GM21529 (cell line): ENCODE data around the gene ANGPTL8.

ENCODE experiments used
- ATAC-seq: cut with Tn5 transposase; IDR thresholded peaks from one replicate; pipeline ENCODE4 v1.9.1; 2021; ENCODE audit not compliant: unreplicated experiment

ANGPTL8 gene

DNA sequence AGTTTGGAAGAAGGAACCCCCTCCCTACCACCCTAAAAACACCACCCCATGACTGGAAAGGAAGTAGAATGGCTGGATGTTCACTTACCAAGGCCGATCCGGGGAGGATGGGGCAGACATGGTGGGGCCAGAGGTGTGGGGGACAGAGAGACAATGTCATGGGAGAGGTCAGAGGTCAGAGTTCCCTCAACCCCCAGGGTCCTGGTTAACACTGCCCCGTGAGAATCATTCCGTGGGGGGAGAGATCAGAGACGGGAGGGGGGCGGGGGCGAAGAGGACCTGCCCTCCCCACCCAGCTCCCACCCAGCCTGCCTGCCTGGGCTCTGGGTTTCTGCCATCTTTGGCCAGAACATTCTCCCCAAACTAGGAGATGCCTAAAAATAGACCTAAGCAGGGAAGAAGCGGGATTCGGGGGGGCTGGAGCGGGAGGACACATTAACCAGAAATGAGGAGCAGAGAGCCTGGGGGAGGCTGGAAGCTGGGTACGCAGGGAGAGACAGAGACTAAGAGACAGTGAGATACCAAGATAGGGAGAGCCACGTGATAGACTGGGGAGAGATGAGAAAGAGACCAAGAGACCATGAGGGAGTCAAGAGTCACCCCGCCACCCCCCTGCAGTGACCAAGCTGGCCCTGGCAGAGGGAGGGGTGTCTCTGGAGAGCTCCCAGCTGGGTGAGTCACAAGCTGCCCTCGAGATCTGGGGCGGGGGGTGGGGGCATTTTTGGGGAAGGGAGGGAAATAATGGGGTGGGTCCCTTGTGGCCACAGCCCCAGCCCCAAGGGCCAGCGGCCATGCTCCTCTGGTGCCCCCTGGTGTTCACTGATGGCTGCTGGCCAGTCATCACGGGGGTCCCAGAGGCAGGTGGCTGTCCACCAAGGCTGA is 36.0 kb upstream of the ANGPTL8 start:
- no peak for ATAC-seq

- ATAC-seq = no peak
Measured at GRCh38 chr19:11204076-11204602, 35.3 kb upstream of the ANGPTL8 start.

DNA sequence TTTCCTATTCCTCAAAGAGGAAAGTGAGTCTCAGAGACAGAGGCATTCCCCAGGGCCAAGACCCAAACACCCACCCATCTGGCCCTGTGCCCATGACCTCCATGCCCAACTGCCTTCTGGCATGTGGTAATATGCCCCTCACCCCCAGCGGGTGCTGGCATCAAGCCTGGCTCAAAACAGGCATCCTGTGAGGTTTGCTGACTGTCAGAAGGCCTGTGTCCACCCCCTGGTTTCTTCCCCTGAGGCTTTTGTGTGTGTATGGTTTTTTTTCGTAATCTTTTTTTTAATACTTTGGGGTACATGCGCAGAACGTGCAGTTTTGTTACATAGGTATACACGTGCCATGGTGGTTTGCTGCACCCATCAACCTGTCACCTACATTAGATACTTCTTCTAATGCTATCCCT is 34.5 kb upstream of the ANGPTL8 start:
- ATAC-seq = no peak

DNA sequence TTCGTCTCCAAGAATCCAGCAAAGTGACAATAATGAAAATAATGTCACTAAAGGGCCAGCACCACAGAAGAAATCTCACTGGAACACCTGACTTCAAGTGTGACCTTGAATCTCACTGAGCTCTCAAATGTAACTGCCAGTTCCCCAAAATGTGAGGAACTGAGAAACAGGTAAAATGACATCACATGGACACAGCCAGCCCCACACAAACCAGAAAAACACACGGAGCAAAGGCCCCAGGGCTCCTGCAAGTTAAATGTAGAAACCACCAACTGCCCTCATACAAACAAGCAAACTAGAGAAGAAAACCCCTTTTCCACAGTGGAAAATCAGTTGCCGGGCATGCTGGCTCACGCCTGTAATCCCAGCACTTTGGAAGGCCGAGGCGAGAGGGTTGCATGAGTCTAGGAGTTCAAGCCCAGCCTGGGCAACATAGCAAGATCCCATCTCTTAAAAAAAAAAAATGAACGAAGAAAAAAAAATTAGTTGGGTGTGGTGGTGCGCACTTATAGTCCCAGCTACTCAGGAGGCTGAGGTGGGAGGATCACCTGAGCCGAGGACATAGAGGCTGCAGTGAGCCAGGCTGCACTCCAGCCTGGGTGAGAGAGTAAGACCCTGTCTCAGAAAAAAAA is 33.4 kb upstream of the ANGPTL8 start:
- ATAC-seq = no peak

DNA sequence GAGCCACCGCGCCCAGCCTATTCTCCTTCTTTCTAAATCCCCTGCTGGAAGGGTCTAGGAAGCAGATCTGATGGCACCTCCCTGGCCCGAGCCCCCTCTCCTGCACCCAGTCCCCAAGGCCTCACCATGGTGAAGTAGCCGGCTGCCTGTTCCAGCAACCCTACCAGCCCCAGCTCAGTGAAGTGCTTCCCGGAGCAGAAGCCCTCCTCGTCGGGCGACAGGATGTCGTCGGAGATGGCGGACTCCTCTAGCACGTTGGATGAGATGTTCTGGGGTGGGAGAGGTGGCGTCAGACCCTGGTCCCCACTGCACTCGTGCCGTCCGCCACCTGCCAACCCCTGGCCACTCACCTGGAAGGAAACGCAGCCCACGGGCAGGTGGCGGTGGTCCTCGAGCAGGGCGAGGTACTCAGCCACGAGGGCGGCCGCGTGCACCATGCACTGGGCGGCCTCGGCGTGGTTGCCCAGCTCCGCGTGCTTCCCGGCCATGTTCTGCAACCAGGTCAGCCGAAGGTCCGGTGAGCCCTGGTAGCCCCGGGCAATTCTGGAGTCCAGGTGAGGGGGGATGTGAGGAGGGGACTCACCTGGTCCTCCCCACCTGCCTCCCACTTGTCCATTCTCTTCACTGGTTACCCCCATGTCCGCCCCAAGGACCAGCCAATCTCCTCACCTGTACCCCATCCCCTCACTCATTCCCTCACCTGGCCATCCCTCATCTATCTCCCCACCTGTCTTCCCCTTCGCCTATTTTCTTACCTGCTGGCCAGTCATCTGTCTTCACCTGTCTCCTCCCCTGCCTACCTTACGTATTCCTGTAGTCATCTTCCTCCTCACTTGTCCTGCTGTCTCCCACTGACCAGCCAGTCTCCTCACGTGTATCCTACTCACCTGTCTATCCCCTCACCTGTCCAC is 30.6 kb upstream of the ANGPTL8 start:
- ATAC-seq = no peak

GRCh38 chr19:11209839-11210655 is 29.4 kb upstream of the ANGPTL8 start:
- ATAC-seq = no peak

DNA sequence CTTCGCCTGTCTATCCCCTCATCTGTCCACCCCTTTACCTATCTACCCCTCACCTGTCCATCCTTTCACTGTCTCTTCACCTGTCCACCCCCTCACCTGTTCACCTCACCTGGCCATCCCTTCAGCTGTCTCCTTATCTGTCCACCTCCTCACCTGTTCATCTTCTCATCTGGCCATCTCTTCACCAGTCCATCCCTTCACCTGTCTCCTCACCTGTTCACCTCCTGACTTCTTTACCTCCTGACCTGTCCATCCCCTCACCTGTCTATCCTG is 28.8 kb upstream of the ANGPTL8 start:
- no peak for ATAC-seq

GRCh38 chr19:11214387-11214786 is 25.0 kb upstream of the ANGPTL8 start:
- no peak for ATAC-seq

DNA sequence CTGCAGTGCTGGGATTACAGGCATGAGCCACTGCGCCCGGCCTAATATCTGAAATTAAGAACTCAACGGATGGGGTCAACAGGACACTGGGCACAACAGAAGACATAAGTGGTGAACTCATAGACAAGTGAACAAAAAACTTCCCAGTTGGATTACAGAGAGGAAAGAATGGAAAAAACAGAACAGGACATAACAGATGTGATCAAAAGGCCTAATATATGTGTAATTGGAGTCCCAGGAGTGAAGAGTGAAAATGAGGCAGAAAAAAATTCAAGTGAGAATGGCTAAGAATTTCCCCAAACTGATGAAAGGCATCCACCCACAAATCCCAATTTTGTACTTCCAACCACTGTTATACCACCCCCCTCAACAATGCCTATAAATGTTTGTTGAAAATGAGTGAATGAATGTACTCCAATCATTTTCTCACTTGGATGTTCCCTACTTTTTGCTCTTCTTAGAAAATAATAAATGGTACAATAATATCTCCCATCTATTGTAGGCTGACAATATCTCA is 18.3 kb upstream of the ANGPTL8 start:
- no peak for ATAC-seq

DNA sequence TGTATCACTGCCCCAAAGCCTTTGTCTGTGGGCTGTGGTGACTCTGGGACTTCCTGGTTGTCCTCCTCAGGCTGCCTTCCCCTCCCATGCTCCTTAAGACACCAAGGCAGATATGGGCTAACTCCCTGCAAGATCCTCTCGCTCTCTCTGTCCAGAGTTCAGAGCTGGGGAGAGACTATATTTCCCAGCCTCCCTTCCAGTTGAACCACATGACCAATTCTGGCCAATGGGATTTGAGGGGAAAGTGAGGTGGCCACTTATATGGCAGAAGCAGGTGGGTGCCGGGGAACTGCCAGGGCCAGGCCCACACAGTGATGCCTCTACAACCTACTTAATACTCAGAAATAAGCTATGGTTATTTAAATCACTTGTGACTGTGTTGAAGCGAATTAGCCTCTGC is 16.2 kb upstream of the ANGPTL8 start:
- ATAC-seq = no peak

GRCh38 chr19:11224429-11224828 is 15.0 kb upstream of the ANGPTL8 start:
- ATAC-seq = no peak

GRCh38 chr19:11225172-11225571 is 14.2 kb upstream of the ANGPTL8 start:
- ATAC-seq = no peak

DNA sequence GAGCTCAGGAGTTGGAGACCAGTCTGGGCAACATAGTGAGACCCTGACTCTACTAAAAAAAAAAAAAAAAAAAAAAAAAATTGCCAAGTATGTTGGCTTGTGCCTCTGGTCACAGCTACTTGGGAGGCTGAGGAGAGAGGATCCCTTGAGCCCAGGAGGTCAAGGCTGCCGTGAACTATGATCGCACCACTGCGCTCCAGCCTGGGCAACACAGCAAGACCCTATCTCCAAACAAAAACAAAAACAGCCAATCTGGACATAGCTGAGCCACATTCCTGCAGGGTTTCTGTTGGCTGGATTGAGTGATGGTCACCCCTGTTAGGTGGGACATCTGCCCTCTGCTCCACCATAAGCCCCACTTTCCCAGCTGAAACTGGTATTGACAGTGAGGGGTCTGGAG is 13.6 kb upstream of the ANGPTL8 start:
- ATAC-seq = no peak

- ATAC-seq = no peak
Measured at GRCh38 chr19:11226716-11227166, 12.7 kb upstream of the ANGPTL8 start.

- ATAC-seq = no peak
Measured at GRCh38 chr19:11227195-11227886, 12.1 kb upstream of the ANGPTL8 start.

DNA sequence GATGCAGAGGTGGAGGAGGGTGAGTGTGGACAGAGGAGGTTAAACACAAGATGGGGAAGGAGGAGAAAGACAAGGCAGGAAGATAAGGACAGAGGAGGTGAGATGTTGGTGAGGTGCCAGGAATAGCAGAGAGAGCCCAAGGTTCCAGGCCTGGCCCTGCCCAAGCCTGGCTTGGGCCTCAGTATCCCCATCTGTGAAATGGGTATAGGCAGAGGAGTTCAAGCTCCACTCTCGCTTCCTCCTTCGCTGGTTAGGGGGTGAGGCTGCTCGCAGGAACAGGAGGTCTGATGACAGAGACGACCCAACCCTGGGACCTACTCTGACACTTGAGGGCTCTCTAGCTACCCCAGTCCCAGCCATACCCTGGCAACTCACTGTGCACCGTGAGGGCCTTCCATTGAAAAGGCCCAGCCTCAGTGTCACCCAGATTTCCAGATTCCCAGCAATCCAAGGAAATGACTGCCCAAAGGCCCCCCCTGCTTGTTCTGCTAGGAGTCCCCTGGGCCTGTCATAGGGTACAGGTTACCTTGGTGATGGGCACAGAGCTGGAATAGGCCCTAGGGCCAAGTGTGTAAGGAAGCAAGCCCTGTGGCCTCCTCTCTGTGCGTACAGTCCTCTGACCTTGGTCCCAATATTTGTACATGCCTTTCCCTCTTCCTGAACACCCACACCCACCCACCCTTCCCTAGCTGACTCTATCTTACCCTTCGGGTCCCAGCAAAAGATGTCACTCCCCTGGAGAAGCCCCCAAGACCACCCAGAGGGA is 8.6 kb upstream of the ANGPTL8 start:
- no peak for ATAC-seq

- no peak for ATAC-seq
Measured at GRCh38 chr19:11232555-11232954, 6.9 kb upstream of the ANGPTL8 start.

DNA sequence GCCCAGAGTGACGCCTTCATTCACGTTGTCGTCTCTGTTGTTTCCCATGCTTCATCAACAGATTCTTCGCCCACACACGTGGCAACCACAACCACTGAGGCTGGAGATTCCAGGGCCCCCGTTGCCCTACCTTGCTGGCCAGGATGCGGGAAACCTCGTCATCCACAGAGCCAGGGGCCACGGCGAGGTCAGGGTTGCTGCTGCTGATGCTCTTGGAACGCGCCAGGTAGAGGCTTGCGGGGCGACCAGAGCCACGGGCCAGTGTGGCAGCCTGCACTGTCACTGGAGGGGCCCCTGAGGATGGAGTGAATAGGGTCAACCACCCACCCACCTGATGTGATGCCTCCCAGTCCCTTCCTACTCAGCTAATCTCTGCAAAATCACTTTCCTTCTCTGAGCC is 6.3 kb upstream of the ANGPTL8 start:
- ATAC-seq = no peak

- ATAC-seq = no peak
Measured at GRCh38 chr19:11234486-11235075, 4.8 kb upstream of the ANGPTL8 start.
